Activated T-cell treated with anti-CD3 and anti-CD28 coated beads for 24 hours (primary cell): Measurements from ENCODE around the gene ABTB2.
"Not testable (repeated sequence)": the region's sequence is repeated elsewhere in the genome, so short reads cannot be mapped to it uniquely, and the experiment has no call there.

Source experiments
- DNase-seq: peaks from one replicate; pipeline ENCODE4 v3.0.0-alpha.2; 2020; ENCODE audit warnings: low read depth

ABTB2 gene

DNA sequence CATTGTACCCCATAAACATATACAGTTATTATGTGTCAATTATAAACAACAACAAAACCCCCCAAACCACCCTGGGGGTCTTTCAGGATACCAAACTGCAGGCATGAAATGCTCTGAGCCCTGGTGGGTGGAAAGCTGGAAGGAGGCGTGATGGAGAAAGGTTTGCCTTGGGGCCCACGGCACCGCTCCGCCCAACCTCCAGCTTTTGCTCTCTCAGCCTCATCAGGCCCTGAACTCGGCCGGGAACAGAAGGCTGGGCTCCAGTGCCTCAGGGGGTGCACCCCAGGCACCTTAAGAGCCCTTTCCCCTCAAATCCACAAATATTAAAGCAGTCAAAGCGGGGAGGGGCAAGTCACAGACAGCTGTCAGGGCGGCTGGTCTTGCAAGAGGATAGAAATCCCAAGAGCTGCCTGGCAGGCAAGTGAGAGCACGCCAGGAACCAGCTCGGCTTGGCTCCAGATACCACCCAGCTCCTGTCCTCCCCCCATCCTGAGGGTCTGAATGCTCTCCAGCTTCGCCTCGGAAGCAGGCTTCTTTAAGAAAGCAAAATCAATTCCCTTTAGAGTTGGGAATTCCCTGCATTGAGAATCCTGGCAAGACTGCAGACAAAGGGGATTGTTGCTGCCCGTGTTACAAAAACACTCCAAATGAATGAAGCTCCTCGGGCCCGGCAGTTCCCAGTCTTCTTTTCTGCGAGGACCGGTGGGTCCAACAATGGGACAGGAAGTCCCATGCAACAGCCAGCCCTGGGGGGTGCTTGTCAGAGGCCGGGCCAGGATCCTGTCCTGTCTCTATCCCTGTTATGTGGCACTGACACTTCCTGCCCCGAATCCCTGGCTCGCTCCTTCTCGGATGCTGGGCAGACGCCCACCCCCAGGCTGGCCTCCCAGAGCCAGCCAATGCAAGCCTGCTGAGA, 171.6 kb downstream of the ABTB2 start:
- DNase-seq: no peak

- no peak for DNase-seq
These were observed 173.2 kb downstream of the ABTB2 start for GRCh38 chr11:34184505-34185015.

DNA sequence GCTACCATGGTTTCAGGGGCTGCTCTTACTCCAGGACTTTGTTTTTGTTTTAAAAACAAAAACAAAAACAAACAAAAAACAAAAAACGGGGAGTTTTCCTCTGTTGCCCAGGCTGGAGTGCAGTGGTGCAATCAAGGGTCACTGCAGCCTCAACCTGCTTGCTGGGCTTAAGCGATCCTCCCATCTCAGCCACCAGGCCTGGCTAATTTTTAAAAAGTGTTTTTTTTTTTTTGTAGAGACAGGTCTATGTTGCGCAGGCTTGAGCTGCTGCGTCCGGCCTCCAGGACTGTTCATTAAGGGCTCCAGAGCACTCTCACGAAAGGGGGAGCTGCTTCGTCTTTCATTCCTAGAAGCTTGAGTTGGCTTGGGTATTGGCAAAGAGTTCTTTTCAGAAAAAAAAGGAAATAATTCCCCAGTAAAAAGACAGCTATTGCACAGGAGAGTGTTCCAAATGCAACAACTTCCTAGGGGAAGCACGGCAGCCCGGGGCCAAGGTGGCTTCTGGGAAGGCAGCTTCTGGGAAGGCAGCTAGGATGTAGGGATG, 173.9 kb downstream of the ABTB2 start:
- no peak for DNase-seq

- DNase-seq: no peak
These were observed 174.7 kb downstream of the ABTB2 start for GRCh38 chr11:34182921-34183685.

DNA sequence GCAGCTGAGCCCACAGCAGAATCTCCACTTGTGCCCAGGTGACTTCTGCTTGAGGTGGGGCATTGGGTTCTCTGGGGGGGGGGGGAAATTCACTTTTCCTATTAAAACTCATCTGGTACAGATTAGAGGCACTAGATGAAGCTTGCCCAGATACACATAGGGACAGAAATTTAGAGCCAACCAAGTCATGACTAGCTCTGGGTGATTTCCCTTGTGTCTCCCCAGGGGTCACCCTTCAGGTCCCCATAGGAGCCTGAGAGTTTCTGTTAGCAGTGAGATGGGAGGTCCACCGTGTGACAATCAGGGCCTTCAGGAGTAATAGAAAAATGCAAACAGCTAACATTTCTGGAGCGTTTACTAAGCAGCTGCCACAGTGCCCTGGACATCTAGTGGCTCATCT, 175.4 kb downstream of the ABTB2 start:
- no peak for DNase-seq

DNA sequence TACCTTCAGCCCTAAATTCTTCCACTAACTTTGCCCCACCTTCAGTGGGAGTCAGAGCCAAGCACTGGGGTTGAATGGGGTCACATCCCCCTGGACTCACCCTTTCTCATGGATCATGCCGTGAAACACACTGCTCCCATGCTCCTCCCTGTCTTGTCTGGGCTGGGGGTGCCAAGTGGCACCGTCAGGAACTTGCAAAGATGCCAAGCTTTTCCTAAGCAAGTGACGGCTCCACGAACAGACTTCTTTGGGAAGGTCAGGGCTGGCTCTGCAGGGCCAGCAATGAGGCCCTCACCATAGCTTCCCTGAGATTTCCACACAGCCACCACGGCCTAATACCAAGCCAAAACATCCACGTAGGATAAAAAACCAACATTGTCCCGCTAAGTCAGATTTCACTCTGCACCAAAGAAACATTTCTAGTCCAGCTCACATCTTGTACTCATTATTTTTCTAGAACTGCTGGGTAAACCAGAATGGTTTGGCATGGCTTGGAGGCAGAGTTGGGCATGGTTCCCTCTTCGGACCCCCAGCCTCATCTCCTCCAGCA, 175.9 kb downstream of the ABTB2 start:
- DNase-seq: no peak

DNA sequence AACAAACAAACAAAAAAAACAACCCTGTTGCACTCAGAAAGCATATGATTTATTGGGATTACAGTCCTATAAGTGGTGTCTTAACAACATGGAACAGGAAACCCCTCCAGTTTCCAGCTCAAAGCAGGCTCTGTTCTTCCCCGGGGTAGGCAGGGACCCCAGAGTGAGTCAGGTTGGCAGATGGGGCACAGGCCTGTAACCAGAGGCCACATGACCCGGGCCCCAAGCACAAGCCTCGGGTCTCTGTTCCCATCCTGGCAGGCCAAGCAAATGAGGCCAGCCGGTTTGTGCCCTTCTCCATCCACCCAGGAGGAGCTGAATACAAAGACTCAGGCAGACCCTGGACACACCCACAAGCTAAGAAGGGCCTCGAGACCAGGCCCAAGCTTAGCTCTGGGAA, 176.6 kb downstream of the ABTB2 start:
- no peak for DNase-seq

DNA sequence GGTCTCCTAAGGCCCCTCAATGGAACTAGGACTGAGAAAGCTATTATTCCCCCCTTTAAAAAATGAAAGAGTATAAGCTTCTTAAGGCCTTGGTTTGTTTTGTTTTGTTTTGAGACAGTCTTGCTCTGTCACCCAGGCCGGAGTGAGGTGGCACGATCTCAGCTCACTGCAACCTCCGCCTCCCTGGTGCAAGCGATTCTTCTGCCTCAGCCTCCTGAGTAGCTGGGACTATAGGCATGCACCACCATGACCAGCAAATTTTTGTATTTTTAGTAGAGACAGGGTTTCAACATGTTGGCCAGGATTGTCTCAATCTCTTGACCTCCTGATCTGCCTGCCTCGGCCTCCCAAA, 177.0 kb downstream of the ABTB2 start:
- not testable (repeated sequence) for DNase-seq

GRCh38 chr11:34180040-34180813, 177.6 kb downstream of the ABTB2 start:
- no peak for DNase-seq

GRCh38 chr11:34179026-34179675, 178.7 kb downstream of the ABTB2 start:
- DNase-seq: no peak

DNA sequence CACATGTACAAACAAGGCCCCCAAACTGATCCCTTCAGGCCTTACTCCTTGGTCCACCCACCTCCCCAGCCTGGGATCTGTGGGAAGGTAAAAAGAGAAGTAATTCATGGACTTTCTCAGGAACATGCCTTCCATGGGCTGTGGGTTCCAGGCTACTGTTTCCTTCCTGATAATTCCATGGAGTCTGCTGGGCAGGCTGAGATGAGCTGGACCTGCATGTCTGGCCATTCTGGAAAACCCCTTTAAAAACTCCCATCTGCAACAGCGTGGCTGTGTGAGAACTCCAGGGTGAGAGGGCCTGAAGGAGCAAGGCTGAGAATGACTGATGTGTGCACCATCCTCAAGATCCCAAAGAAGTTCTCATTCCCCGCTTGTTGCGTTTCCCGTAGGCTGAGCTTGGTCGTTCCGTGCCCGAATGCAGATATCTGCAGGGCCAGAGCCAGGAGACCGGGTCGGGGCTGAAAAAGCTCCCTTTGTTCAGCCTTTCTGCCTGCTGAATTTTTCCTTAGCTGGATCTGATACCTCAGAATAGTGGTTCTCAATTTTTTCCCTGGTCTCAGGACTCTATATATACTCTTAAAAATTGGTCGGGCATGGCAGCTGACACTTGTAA, 179.5 kb downstream of the ABTB2 start:
- no peak for DNase-seq

- DNase-seq: no peak
These were observed 181.0 kb downstream of the ABTB2 start for GRCh38 chr11:34176751-34177209.

DNA sequence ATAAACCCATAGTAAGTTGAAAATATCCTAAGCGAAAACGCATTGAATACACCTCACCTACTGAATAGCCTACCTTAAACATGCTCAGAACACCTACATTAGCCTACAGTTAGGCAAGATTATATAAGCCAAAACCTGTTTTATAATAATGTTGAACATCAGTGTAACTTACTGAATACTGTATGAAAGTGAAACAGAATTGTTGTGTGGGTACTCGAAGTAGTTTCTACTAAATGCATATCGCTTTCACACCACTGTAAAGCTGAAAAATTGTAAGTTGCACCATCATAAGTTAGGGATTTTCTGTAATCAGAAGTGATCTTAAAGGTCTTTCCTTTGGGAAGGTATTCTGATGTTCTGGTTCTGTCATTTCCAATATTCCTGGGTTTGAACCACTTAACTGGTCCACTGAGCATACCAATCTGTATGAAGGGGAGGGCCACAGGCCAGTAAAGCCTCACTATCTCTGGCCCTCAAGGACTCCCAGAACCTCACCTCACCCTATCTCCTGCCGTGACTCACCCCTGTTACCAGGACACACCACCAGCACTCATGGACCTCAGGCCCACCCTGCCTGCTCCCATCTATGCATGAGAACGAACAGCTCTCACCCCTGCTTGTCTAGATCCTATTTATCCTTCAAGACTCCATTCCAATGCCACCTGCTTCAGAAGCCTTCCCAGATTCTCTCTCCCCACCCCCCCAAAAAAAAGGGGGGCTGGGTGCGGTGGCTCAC, 182.4 kb downstream of the ABTB2 start:
- DNase-seq: no peak

- peak; percentile 75 for DNase-seq
These were observed 183.3 kb downstream of the ABTB2 start for GRCh38 chr11:34174412-34175041.

GRCh38 chr11:34173050-34173449, 184.8 kb downstream of the ABTB2 start:
- no peak for DNase-seq

DNA sequence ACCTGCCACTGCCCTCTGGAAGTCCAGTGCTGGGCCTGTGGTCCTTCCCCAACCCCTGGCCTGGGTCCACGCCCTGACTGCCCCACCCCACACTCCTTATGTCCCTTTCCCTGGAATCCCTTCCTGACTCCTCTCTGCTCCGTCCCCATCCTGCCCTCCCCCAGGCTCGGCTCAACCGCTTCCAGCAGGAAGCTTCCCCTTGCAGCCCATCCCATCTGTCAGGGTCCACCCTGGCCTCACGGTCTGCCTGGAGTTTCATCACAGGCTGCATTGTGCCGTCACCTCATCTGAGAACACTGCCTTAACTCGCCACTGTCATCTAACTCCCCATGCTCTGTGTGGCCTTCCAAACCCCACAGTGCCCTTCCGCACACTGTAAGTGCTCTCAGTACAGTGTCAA, 188.1 kb downstream of the ABTB2 start:
- no peak for DNase-seq

DNA sequence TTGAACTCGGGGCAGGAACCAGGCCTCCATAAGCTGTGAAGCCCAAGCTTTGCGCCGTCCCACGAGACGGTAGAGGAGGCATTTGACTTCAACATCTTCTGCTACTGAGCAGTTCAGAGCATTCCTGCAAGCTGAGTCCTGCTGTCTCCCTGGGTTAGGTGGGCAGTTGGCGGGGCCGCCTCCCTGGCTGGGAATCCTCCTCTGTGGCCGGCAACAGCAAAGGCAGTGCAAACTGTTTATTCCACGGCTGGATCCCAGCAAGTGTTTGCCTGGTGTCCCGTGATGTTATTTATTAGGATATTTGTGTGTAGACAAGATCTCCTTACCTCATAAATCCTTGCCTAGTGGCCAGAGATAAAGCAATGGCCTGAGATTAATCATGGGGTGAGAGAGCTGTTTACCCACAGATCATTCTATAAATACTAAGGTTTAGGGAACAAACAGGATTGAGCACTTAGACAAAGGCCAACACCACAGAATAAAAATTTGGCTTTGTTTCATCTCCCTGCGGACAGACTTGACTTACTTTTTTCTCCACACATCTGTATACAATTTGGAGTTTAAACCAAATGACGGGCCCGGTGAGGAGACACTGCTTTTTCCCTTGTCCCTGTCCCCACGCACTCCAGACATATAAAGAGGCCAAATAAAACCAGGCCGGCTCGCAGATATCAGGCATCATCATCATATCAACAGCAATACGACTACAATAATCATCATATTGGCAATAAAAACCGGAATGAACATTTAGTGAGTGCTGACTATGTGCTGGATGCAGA, 189.0 kb downstream of the ABTB2 start:
- no peak for DNase-seq

DNA sequence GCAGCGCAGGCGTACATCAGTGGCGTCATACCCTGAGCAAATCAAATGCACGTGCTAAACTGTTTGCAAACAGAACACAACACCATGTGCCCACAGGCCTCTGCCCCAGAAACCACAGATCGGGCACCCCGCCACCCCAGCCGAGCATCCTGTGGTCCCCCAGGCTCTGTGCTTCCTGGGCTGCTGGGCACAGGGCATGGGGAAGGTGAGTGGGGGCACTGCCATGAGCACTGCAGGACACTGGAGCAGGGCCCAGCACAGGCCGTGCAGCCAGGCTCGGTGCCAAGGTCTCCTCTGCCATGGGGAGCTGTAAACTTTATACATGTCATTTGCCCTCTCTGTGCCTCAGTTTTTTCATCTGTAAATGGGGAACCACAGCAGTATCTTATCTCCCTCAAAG, 189.8 kb downstream of the ABTB2 start:
- no peak for DNase-seq
